OCI-LY7 (cell line): ENCODE results near the gene KDM4F.

Experiments used
- CTCF ChIP-seq: fragments of 200-600 bp; sonication (generic); conservative IDR thresholded peaks from 2 replicates; pipeline ENCODE4 v1.5.1; 2014; ENCODE audit warnings: mild to moderate bottlenecking, antibody characterized with exemption, low read length, moderate library complexity, mixed read lengths
- EZH2phosphoT487 ChIP-seq: fragments of 200-600 bp; sonication (generic); IDR thresholded peaks from 2 replicates; pipeline ENCODE4 v1.6.1; 2018; ENCODE audit warnings: low read depth, borderline replicate concordance, mild to moderate bottlenecking, mixed run types, antibody characterized with exemption, low read length, moderate library complexity, mixed read lengths

GRCh38 chr11:95028357-95028756 lies 20.9 kb upstream of the KDM4F start:
- TF ChIP-seq CTCF: no peak
- no peak for TF ChIP-seq EZH2phosphoT487
